H1 (cell line): ENCODE data around the gene NDST4. TPM values are rescaled to one million over a fixed set of nuclear protein-coding genes. Genes with fewer than 3 reads are reported as not detected.

Experiments used
- CBX8 ChIP-seq: fragments of 300-800, 300-1000 bp; sonication (generic); IDR thresholded peaks from 2 replicates; pipeline ENCODE4 v1.7.1; 2016; ENCODE audit warnings: low read depth, low read length, borderline replicate concordance
- JUN ChIP-seq: IDR thresholded peaks from 2 replicates; pipeline ENCODE4 v1.6.1; 2011; ENCODE audit warnings: low read depth, mild to moderate bottlenecking, improper control_type of control experiment, low read length
- RAD21 ChIP-seq, 2 experiments: IDR thresholded peaks in 1 of 2; conservative IDR thresholded peaks in 1 of 2; 2 replicates each; pipeline ENCODE4 v1.6.1; 2011; ENCODE audit warnings: low read depth in 2 of 2, low read length in 2 of 2, improper control_type of control experiment in 1 of 2, inconsistent platforms in 1 of 2, mild to moderate bottlenecking in 1 of 2, moderate library complexity in 1 of 2
- RFX5 ChIP-seq: IDR thresholded peaks from 2 replicates; pipeline ENCODE4 v1.6.1; 2011; ENCODE audit warnings: low read depth, low read length, improper control_type of control experiment, borderline replicate concordance
- polyA plus RNA-seq, 7 experiments: library from polyadenylated mRNA; depleted of rRNA in 3 of 7; stranded (reverse) in 5 of 7; unstranded in 2 of 7; fragments of >200 nt in 5 of 7; fragments of 200-250 nt in 2 of 7; gene quantifications; 1 replicate in 5 of 7; 2 replicates in 1 of 7; 4 replicates in 1 of 7; pipeline versions ENCODE4 v1.2.1 to v1.2.3, GENCODE V29; 2011 to 2013; ENCODE audit warnings: missing spikeins in 2 of 7, mixed read lengths in 2 of 7
- total RNA-seq: library from RNA; stranded (reverse); fragmentation: NEBNext Ultra II Directional; extraction: Animal tissue kit (Norgen Biotek cat#: 25700); gene quantifications from 2 replicates; pipeline ENCODE4 v1.2.1, GENCODE V29; 2021
- TF ChIP-seq, protein P1 (sequence below): IDR thresholded peaks from 2 replicates; pipeline ENCODE4 v1.6.1; 2012; ENCODE audit warnings: low read length, inconsistent platforms

NDST4 gene
- total and polyA plus RNA-seq, 2 of the 8 experiments (the other 6 are each of a cell fraction or from before 2014, with no cell fraction given): 0.02 TPM; not detected in 1

DNA sequence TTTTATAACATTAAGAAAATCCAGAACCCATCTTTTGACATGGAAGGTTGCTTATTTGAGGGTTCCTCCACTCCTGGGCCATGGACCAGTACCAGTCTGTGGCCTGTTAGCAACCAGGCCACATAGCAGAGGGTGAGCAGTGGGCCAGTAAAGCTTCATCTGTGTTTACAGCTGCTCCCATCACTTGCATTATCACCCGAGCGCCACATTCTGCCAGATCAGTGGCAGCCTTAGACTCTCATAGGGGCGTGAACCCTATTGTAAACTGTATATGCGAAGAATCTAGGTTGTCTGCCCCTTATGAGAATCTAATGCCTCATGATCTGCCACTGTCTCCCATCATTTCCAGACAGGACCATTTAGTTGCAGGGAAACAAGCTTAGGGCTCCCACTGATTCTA is 58.6 kb downstream of the NDST4 start (continued):
- TF ChIP-seq RAD21 (IDR thresholded peaks at IDR 0.05 in 1 of 2, conservative IDR thresholded peaks at IDR 0.05 in 1 of 2; ENCODE audit: low read depth in 2 of 2, low read length in 2 of 2) (no peak), JUN (no peak), CBX8 (no peak), RFX5 (no peak)
- TF ChIP-seq, protein P1, sequence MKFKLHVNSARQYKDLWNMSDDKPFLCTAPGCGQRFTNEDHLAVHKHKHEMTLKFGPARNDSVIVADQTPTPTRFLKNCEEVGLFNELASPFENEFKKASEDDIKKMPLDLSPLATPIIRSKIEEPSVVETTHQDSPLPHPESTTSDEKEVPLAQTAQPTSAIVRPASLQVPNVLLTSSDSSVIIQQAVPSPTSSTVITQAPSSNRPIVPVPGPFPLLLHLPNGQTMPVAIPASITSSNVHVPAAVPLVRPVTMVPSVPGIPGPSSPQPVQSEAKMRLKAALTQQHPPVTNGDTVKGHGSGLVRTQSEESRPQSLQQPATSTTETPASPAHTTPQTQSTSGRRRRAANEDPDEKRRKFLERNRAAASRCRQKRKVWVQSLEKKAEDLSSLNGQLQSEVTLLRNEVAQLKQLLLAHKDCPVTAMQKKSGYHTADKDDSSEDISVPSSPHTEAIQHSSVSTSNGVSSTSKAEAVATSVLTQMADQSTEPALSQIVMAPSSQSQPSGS: no peak
